ENCODE data around the gene APOB. TPM values are rescaled to one million over a fixed set of nuclear protein-coding genes. Genes with fewer than 3 reads are reported as not detected.

Gene APOB
- total and polyA plus RNA-seq, 2 of the 13 experiments (the other 11 are each of a cell fraction or from before 2014, with no cell fraction given) = 1,569 to 2,515 TPM

GRCh38 chr2:21030983-21031968 is 12.6 kb downstream of the APOB start:
- H3K4me3 ChIP-seq (replicated peaks in 1 of 3; ENCODE audit: insufficient read depth in 1 of 3, low read depth in 2 of 3, low read length in 3 of 3) = peak overlapping the region in 2 of 3 experiments; percentile 10 to 17; a peak in 1 of 6 replicates
- no peak for FAIRE-seq
- no peak overlapping the region for H3K9ac ChIP-seq (ENCODE audit: insufficient read depth, low read depth, low read length)
- no peaks in the 10 kb centered on the region for H3K9me3 ChIP-seq (ENCODE audit: low read length)
- H2AFZ ChIP-seq (ENCODE audit: low read length) = no peak overlapping the region
- no peaks in the 10 kb centered on the region for H3K27me3 ChIP-seq (ENCODE audit: control insufficient read depth in 1 of 2, insufficient read depth in 2 of 2, low read length in 2 of 2)
- no peak for DNase-seq (ENCODE audit: low spot score)
- intact Hi-C loops (cut with micrococcal nuclease; ENCODE audit: unreplicated experiment) = no loop called here
- H3K27ac ChIP-seq (ENCODE audit: extremely low read length, insufficient read depth, low read length) = no peak overlapping the region
- ChIA-PET POLR2A (interaction anchor here (0.8 to 3.7 kb wide), 11 partner anchors 9 to 86 kb away, joined by 3 to 81 read pairs (median 22); no protein-coding TSS in a partner anchor), CTCF (ENCODE audit: low intra/inter-chr PET ratio, low total read pairs) (no interaction called here)
- H3K4me1 ChIP-seq (ENCODE audit: insufficient read depth, low read length) = peaks cover 99% of the 10 kb centered on the region
- no TSS peak for BruUV-seq (replicated peaks)
- in situ Hi-C loops (cut with HindIII; ENCODE audit: extremely low pct_ligation_motif_present, low pct_unique_long_range_greater_than_20kb) = no loop called here
- WGBS (ENCODE audit: low lambda C conversion rate) = 79% methylated on average over 4 of the region's 4 CpGs
- H3K79me2 ChIP-seq (ENCODE audit: insufficient read depth, low read length) = peaks cover 63% of the 10 kb centered on the region
- peaks cover 67 to 97% of the 10 kb centered on the region in 2 experiments for H3K36me3 ChIP-seq (replicated peaks in 1 of 2; ENCODE audit: control insufficient read depth in 1 of 2, insufficient read depth in 2 of 2, low read length in 2 of 2)
- peak overlapping the region; percentile 93 for H3K4me2 ChIP-seq (ENCODE audit: low read depth, low read length)
- H4K20me1 ChIP-seq (ENCODE audit: insufficient read depth, low read length) = peaks cover 98% of the 10 kb centered on the region
- ATAC-seq = peak; percentile 1; the same call in 1 of the 3 replicates
- TF ChIP-seq ZNF644 (CRISPR knock-in tag; IDR thresholded peaks at IDR 0.05; ENCODE audit: low read depth) (no peak), POLR2A (IDR thresholded peaks at IDR 0.05; ENCODE audit: insufficient read depth in 1 of 2, low read depth in 2 of 2, low read length in 2 of 2) (peak; percentile 74 to 88), HDAC2 (CRISPR knock-in tag; IDR thresholded peaks at IDR 0.05) (0 out of 2 replicates have a peak, but pooled peaks have one; percentile 6), SPEN (CRISPR knock-in tag; IDR thresholded peaks at IDR 0.05; ENCODE audit: low read depth) (no peak), ZNF839 (CRISPR knock-in tag; IDR thresholded peaks at IDR 0.05; ENCODE audit: borderline replicate concordance) (no peak), GATAD2A (CRISPR knock-in tag; IDR thresholded peaks at IDR 0.05) (0 out of 2 replicates have a peak, but pooled peaks have one; percentile 38), TEAD2 (CRISPR knock-in tag; IDR thresholded peaks at IDR 0.05) (no peak), RAD21 (CRISPR knock-in tag; IDR thresholded peaks at IDR 0.05) (no peak), ZBED4 (CRISPR knock-in tag; IDR thresholded peaks at IDR 0.05; ENCODE audit: borderline replicate concordance) (no peak)
- TF ChIP-seq, protein P1, sequence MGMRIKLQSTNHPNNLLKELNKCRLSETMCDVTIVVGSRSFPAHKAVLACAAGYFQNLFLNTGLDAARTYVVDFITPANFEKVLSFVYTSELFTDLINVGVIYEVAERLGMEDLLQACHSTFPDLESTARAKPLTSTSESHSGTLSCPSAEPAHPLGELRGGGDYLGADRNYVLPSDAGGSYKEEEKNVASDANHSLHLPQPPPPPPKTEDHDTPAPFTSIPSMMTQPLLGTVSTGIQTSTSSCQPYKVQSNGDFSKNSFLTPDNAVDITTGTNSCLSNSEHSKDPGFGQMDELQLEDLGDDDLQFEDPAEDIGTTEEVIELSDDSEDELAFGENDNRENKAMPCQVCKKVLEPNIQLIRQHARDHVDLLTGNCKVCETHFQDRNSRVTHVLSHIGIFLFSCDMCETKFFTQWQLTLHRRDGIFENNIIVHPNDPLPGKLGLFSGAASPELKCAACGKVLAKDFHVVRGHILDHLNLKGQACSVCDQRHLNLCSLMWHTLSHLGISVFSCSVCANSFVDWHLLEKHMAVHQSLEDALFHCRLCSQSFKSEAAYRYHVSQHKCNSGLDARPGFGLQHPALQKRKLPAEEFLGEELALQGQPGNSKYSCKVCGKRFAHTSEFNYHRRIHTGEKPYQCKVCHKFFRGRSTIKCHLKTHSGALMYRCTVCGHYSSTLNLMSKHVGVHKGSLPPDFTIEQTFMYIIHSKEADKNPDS (CRISPR knock-in tag; IDR thresholded peaks at IDR 0.05) = no peak
- TF ChIP-seq, protein P2, sequence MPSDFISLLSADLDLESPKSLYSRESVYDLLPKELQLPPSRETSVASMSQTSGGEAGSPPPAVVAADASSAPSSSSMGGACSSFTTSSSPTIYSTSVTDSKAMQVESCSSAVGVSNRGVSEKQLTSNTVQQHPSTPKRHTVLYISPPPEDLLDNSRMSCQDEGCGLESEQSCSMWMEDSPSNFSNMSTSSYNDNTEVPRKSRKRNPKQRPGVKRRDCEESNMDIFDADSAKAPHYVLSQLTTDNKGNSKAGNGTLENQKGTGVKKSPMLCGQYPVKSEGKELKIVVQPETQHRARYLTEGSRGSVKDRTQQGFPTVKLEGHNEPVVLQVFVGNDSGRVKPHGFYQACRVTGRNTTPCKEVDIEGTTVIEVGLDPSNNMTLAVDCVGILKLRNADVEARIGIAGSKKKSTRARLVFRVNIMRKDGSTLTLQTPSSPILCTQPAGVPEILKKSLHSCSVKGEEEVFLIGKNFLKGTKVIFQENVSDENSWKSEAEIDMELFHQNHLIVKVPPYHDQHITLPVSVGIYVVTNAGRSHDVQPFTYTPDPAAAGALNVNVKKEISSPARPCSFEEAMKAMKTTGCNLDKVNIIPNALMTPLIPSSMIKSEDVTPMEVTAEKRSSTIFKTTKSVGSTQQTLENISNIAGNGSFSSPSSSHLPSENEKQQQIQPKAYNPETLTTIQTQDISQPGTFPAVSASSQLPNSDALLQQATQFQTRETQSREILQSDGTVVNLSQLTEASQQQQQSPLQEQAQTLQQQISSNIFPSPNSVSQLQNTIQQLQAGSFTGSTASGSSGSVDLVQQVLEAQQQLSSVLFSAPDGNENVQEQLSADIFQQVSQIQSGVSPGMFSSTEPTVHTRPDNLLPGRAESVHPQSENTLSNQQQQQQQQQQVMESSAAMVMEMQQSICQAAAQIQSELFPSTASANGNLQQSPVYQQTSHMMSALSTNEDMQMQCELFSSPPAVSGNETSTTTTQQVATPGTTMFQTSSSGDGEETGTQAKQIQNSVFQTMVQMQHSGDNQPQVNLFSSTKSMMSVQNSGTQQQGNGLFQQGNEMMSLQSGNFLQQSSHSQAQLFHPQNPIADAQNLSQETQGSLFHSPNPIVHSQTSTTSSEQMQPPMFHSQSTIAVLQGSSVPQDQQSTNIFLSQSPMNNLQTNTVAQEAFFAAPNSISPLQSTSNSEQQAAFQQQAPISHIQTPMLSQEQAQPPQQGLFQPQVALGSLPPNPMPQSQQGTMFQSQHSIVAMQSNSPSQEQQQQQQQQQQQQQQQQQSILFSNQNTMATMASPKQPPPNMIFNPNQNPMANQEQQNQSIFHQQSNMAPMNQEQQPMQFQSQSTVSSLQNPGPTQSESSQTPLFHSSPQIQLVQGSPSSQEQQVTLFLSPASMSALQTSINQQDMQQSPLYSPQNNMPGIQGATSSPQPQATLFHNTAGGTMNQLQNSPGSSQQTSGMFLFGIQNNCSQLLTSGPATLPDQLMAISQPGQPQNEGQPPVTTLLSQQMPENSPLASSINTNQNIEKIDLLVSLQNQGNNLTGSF (CRISPR knock-in tag; IDR thresholded peaks at IDR 0.05) = no peak

Data from HepG2 (cell line).